Ascending aorta (tissue), 2 donors: Measurements from ENCODE around the gene MVD. TPM values are rescaled to one million over a fixed set of nuclear protein-coding genes. Genes with fewer than 3 reads are reported as not detected.

Source experiments
- DNase-seq, 2 donors: peaks; one replicate each; pipeline ENCODE4 v3.0.0-alpha.2; 2019; ENCODE audit warnings: low spot score in 2 of 2
- H3K27ac ChIP-seq, 2 donors: fragments of 200-600 bp; sonication (generic); one replicate each; pipeline ENCODE4 v1.5.1; 2016 to 2017; ENCODE audit warnings: mild to moderate bottlenecking in 1 of 2
- H3K27me3 ChIP-seq: fragments of 200-600 bp; sonication (generic); one replicate; pipeline ENCODE4 v1.5.1; 2017
- H3K36me3 ChIP-seq, 2 donors: fragments of 200-600 bp; sonication (generic); one replicate each; pipeline ENCODE4 v1.5.1; 2016
- H3K4me1 ChIP-seq, 2 donors: fragments of 200-600 bp; sonication (generic); one replicate each; pipeline ENCODE4 v1.5.1; 2016 to 2017; ENCODE audit warnings: mild to moderate bottlenecking in 1 of 2
- H3K4me3 ChIP-seq, 2 donors: fragments of 200-600 bp; sonication (generic); one replicate each; pipeline ENCODE4 v1.5.1; 2016 to 2017; ENCODE audit warnings: mild to moderate bottlenecking in 1 of 2
- H3K9me3 ChIP-seq, 2 donors: fragments of 200-600 bp; sonication (generic); one replicate each; pipeline ENCODE4 v1.5.1; 2016
- CTCF ChIP-seq, 3 experiments: fragments of 200-600 bp in 2 of 3; fragments of 450-650 bp in 1 of 3; sonication (generic) in 2 of 3; IDR thresholded peaks; one replicate each; pipeline ENCODE4 v1.5.1; 2016 to 2019; ENCODE audit warnings: antibody characterized with exemption in 3 of 3, mild to moderate bottlenecking in 1 of 3, moderate library complexity in 1 of 3
- intact Hi-C: fragments of 100-400 bp; cut with DNase I; formaldehyde crosslinking; loops from one replicate; pipeline ENCODE4 v1.15.1; 2023
- total RNA-seq: library from RNA; depleted of rRNA; stranded (reverse); fragments of >200 nt; gene quantifications from one replicate; pipeline ENCODE4 v1.1.0, GENCODE V29; 2016

The MVD gene
- total RNA-seq, 1 donor from 2014 or later = 72.9 TPM

DNA sequence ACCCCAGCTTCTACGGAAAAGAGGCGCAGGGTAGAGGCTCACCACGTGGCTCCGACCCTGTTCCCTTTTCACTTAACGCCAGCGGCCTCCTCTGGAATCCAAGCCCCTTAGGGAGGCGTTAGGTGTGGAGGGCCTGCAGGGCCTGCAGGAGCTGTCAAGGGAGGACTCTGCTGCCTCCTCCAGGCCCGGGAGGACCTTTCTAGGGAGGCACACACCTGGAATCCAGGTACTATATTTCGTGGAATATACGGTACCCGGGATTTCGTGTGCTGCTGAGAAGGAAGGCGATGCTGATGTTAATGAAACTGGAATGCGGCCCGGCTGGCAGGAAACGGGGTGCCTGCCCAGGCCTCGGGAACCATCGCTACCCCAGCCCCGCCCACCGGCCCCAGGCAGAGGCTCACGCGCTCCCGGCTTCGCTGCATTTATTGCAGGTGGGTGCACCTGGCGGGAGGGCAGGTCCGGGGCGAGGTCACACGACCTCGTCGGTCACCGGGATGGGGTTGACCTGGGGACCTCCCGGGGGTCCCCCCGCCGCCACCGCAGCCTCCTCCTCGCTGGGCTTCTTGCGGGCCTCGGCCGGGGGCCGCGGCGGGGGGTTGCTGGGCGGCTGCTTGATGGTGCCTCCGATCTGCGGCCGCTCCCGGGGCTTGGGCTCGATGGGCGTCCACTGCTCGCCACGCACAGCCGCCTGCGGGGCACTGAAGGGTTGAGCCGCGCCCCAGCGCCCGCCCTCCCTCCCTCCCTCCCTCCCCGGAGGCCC lies 19.8 kb downstream of the MVD start:
- intact Hi-C loops = no loop called here
- TF ChIP-seq CTCF (IDR thresholded peaks at IDR 0.05) = no peak

DNA sequence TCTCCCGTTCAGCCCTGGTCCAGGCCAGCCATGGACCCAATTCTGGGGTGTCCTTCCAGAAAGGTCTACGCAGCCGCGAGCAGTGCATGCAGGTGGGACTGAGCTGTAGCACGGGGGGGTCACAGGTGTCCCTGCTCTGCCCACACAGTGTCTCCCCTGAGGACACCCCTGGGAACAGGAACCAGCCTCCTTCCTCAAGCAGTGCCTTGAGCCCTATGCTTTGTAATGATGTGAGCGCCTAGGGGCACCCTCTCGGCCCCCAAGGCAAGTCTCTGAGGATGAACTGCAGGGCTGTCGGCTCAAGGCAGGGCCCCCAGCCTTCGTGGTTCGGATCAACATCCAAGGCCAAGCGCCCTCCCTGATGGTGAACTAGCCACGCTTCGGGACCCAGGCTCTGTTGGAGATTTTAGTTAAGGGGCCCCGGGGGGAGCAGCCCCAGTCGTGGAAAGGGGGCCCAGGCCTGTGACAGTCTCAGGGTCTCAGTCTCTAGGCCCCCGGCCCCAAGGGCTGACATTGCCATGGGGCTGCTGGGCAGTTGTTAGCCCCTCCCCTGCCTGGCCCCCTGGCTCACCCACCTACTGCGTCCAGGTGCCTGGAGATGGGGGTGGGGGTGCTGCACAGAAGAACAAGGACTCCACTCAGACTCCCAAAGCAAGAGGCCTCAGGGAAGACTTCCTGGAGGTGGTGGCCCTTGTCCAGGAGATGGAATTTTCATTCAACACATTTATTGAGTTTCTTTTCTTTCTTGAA lies 22.2 kb downstream of the MVD start:
- no peaks in the 10 kb centered on the region for H3K4me1 ChIP-seq
- no peaks in the 10 kb centered on the region for H3K36me3 ChIP-seq
- H3K27me3 ChIP-seq = no peaks in the 10 kb centered on the region
- DNase-seq = no peak
- no peak for TF ChIP-seq CTCF (IDR thresholded peaks at IDR 0.05)
- intact Hi-C loops = no loop called here
- H3K9me3 ChIP-seq = no peaks in the 10 kb centered on the region
- H3K4me3 ChIP-seq = no peak overlapping the region
- H3K27ac ChIP-seq = no peak overlapping the region

More for the DNA sequence above, 19.8 kb downstream of the MVD start:
- Histone ChIP-seq H3K27me3 (no peaks in the 10 kb centered on the region), H3K4me3 (no peak overlapping the region), H3K27ac (no peak overlapping the region), H3K36me3 (no peaks in the 10 kb centered on the region), H3K9me3 (no peaks in the 10 kb centered on the region), H3K4me1 (no peaks in the 10 kb centered on the region)
- DNase-seq = no peak

DNA sequence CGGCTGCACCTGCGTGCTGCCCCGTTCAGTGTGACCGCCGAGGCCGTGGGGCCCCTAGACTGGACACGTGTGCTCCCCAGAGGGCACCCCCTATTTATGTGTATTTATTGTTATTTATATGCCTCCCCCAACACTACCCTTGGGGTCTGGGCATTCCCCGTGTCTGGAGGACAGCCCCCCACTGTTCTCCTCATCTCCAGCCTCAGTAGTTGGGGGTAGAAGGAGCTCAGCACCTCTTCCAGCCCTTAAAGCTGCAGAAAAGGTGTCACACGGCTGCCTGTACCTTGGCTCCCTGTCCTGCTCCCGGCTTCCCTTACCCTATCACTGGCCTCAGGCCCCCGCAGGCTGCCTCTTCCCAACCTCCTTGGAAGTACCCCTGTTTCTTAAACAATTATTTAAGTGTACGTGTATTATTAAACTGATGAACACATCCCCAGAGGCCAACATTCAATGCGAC lies 22.8 kb downstream of the MVD start:
- Histone ChIP-seq H3K27me3 (no peaks in the 10 kb centered on the region), H3K4me1 (no peaks in the 10 kb centered on the region), H3K36me3 (no peaks in the 10 kb centered on the region), H3K27ac (no peak overlapping the region), H3K9me3 (no peaks in the 10 kb centered on the region), H3K4me3 (no peak overlapping the region)
- DNase-seq = no peak
- no peak for TF ChIP-seq CTCF (IDR thresholded peaks at IDR 0.05)
- intact Hi-C loops = no loop called here

GRCh38 chr16:88639231-88640038 lies 23.5 kb downstream of the MVD start:
- Histone ChIP-seq H3K27me3 (no peaks in the 10 kb centered on the region), H3K4me3 (no peak overlapping the region), H3K36me3 (no peaks in the 10 kb centered on the region), H3K27ac (no peak overlapping the region), H3K9me3 (no peaks in the 10 kb centered on the region), H3K4me1 (peaks cover 0 to under 1% of the 10 kb centered on the region in 2 donors)
- no peak for TF ChIP-seq CTCF (IDR thresholded peaks at IDR 0.05)
- intact Hi-C loops = no loop called here
- no peak for DNase-seq

GRCh38 chr16:88638323-88639230 lies 24.3 kb downstream of the MVD start, which contains the start of gene IL17C:
TSS of gene IL17C (plus strand) at chr16:88638572. CDS start at chr16:88638642, 70 bp downstream.
- Histone ChIP-seq H3K4me3 (no peak within 1 kb of the TSS), H3K27ac (no peak within 1 kb of the TSS), H3K36me3 (peaks cover 0 to 2% of the 10 kb centered on the region in 2 donors), H3K27me3 (no peaks in the 10 kb centered on the region), H3K4me1 (peaks cover 0 to 4% of the 10 kb centered on the region in 2 donors), H3K9me3 (no peaks in the 10 kb centered on the region)
- DNase-seq = no peak
- no peak for TF ChIP-seq CTCF (IDR thresholded peaks at IDR 0.05)
- intact Hi-C loops = no loop called here
